ENCODE data around the gene TRIM21. TPM values are rescaled to one million over a fixed set of nuclear protein-coding genes. Genes with fewer than 3 reads are reported as not detected.

TRIM21 gene
- total RNA-seq, 1 donor from 2014 or later, result 9.9 TPM

Other genes with a start within 250 kb of the TRIM21 start
- not detected for gene OR52B4, start 25.3 kb downstream of the TRIM21 start, total RNA-seq
- not detected for gene OR52K2, start 55.6 kb upstream of the TRIM21 start, total RNA-seq
- not detected for gene OR52K1, start 88.9 kb upstream of the TRIM21 start, total RNA-seq
- not detected for gene OR52M1, start 151.5 kb upstream of the TRIM21 start, total RNA-seq
- not detected for gene OR52I2, start 188.0 kb upstream of the TRIM21 start, total RNA-seq
- not detected for gene OR52I1, start 200.3 kb upstream of the TRIM21 start, total RNA-seq
- gene TRIM68, start 214.5 kb upstream of the TRIM21 start, total RNA-seq, result 10.6 TPM
- gene OR51D1, start 243.8 kb upstream of the TRIM21 start, total RNA-seq, result not detected